VCaP (cell line): ENCODE measurements around the gene LRCH1.

Source experiments
- H3K27ac ChIP-seq: fragments of 450-650 bp; 2 replicates; pipeline ENCODE4 v1.5.1; 2017
- CTCF ChIP-seq: fragments of 450-650 bp; conservative IDR thresholded peaks from 2 replicates; pipeline ENCODE4 v1.5.1; 2017; ENCODE audit warnings: mild to moderate bottlenecking, moderate library complexity

Gene LRCH1

GRCh38 chr13:46672338-46673090 lies 119.5 kb downstream of the LRCH1 start:
- no peak for TF ChIP-seq CTCF
- H3K27ac ChIP-seq, result no peak overlapping the region

- no peak for TF ChIP-seq CTCF
- H3K27ac ChIP-seq, result peak overlapping the region; percentile 49
These were observed 122.0 kb downstream of the LRCH1 start for GRCh38 chr13:46675016-46675415.

GRCh38 chr13:46676378-46676725 lies 123.4 kb downstream of the LRCH1 start:
- no peak overlapping the region for H3K27ac ChIP-seq
- TF ChIP-seq CTCF, result no peak

GRCh38 chr13:46679369-46680120 lies 126.6 kb downstream of the LRCH1 start:
- no peak for TF ChIP-seq CTCF
- H3K27ac ChIP-seq, result no peak overlapping the region

- H3K27ac ChIP-seq, result no peak overlapping the region
- TF ChIP-seq CTCF, result no peak
These were observed 129.0 kb downstream of the LRCH1 start for GRCh38 chr13:46682015-46682414.

- no peak for TF ChIP-seq CTCF
These were observed 129.7 kb downstream of the LRCH1 start for GRCh38 chr13:46682707-46683106.

GRCh38 chr13:46683676-46684260 lies 130.8 kb downstream of the LRCH1 start:
- TF ChIP-seq CTCF, result no peak
- H3K27ac ChIP-seq, result no peak overlapping the region

More at GRCh38 chr13:46682707-46683106, 129.7 kb downstream of the LRCH1 start:
- no peak overlapping the region for H3K27ac ChIP-seq
